Activated naive CD8-positive, alpha-beta T cell treated with anti-CD3 and anti-CD28 coated beads, Interleukin-2, amount 50 U/mL, for 24 hours (primary cell): ENCODE results near the gene CFAP97D2.

ENCODE experiments used
- ATAC-seq: fragments of 150-1000 bp; cut with Tn5 transposase; one replicate; pipeline ENCODE4 v1.10.0; 2021
- DNase-seq: peaks from one replicate; pipeline ENCODE4 v3.0.0; 2021
- H3K27ac Mint-ChIP-seq: one replicate; pipeline ENCODE4 v1.8.0; 2021; ENCODE audit warnings: mild to moderate bottlenecking, mixed read lengths
- H3K27me3 Mint-ChIP-seq: one replicate; pipeline ENCODE4 v1.8.0; 2021; ENCODE audit warnings: mixed read lengths
- H3K36me3 Mint-ChIP-seq: one replicate; pipeline ENCODE4 v1.8.0; 2021; ENCODE audit warnings: low read depth, mixed read lengths
- H3K4me1 Mint-ChIP-seq: one replicate; pipeline ENCODE4 v1.8.0; 2021; ENCODE audit warnings: mixed read lengths
- H3K4me3 Mint-ChIP-seq: one replicate; pipeline ENCODE4 v1.8.0; 2021; ENCODE audit warnings: mild to moderate bottlenecking, moderate library complexity, mixed read lengths
- H3K9me3 Mint-ChIP-seq: one replicate; pipeline ENCODE4 v1.8.0; 2021; ENCODE audit warnings: mixed read lengths

Gene CFAP97D2

GRCh38 chr13:114222461-114222968, 43.5 kb downstream of the CFAP97D2 start:
- ATAC-seq (no peak), DNase-seq (no peak)
- Mint-ChIP-seq H3K27ac (peak overlapping the region; percentile 12), H3K9me3 (no peaks in the 10 kb centered on the region), H3K36me3 (no peaks in the 10 kb centered on the region), H3K27me3 (no peaks in the 10 kb centered on the region), H3K4me3 (no peak overlapping the region), H3K4me1 (peaks cover 71% of the 10 kb centered on the region)

- Mint-ChIP-seq H3K9me3 (no peaks in the 10 kb centered on the region), H3K36me3 (no peaks in the 10 kb centered on the region), H3K4me1 (peaks cover 63% of the 10 kb centered on the region), H3K27ac (no peak overlapping the region), H3K27me3 (no peaks in the 10 kb centered on the region), H3K4me3 (no peak overlapping the region)
- DNase-seq = no peak
- ATAC-seq = no peak
Observed at GRCh38 chr13:114224201-114224600, 45.1 kb downstream of the CFAP97D2 start.

GRCh38 chr13:114225610-114226009, 46.6 kb downstream of the CFAP97D2 start:
- no peaks in the 10 kb centered on the region for H3K36me3 Mint-ChIP-seq
- DNase-seq (no peak), ATAC-seq (peak; percentile 26)
- peaks cover under 1% of the 10 kb centered on the region for H3K27me3 Mint-ChIP-seq
- no peak overlapping the region for H3K27ac Mint-ChIP-seq
- peaks cover 56% of the 10 kb centered on the region for H3K4me1 Mint-ChIP-seq
- H3K4me3 Mint-ChIP-seq = no peak overlapping the region
- no peaks in the 10 kb centered on the region for H3K9me3 Mint-ChIP-seq

- Mint-ChIP-seq H3K4me1 (peaks cover 53% of the 10 kb centered on the region), H3K27me3 (peaks cover 4% of the 10 kb centered on the region), H3K36me3 (no peaks in the 10 kb centered on the region), H3K4me3 (no peak overlapping the region), H3K27ac (no peak overlapping the region), H3K9me3 (no peaks in the 10 kb centered on the region)
- DNase-seq (no peak), ATAC-seq (peak; percentile 7)
Observed at GRCh38 chr13:114226088-114226487, 47.0 kb downstream of the CFAP97D2 start.

- no peaks in the 10 kb centered on the region for H3K9me3 Mint-ChIP-seq
- no peak overlapping the region for H3K4me3 Mint-ChIP-seq
- DNase-seq (peak; percentile 89), ATAC-seq (peak; percentile 90)
- peaks cover 4% of the 10 kb centered on the region for H3K27me3 Mint-ChIP-seq
- no peak overlapping the region for H3K27ac Mint-ChIP-seq
- H3K36me3 Mint-ChIP-seq = no peaks in the 10 kb centered on the region
- H3K4me1 Mint-ChIP-seq = peaks cover 46% of the 10 kb centered on the region
Observed at GRCh38 chr13:114226699-114227323, 47.8 kb downstream of the CFAP97D2 start.

GRCh38 chr13:114227528-114227927, 48.5 kb downstream of the CFAP97D2 start:
- H3K27ac Mint-ChIP-seq = no peak overlapping the region
- H3K27me3 Mint-ChIP-seq = peaks cover 4% of the 10 kb centered on the region
- H3K4me3 Mint-ChIP-seq = no peak overlapping the region
- no peak for DNase-seq
- H3K9me3 Mint-ChIP-seq = no peaks in the 10 kb centered on the region
- H3K36me3 Mint-ChIP-seq = no peaks in the 10 kb centered on the region
- peaks cover 40% of the 10 kb centered on the region for H3K4me1 Mint-ChIP-seq
- no peak for ATAC-seq

GRCh38 chr13:114228176-114228575, 49.1 kb downstream of the CFAP97D2 start:
- Mint-ChIP-seq H3K27me3 (peaks cover 4% of the 10 kb centered on the region), H3K36me3 (no peaks in the 10 kb centered on the region), H3K4me1 (peaks cover 38% of the 10 kb centered on the region), H3K9me3 (no peaks in the 10 kb centered on the region), H3K4me3 (no peak overlapping the region), H3K27ac (no peak overlapping the region)
- no peak for DNase-seq
- ATAC-seq = no peak

- ATAC-seq (no peak), DNase-seq (no peak)
- no peak overlapping the region for H3K4me3 Mint-ChIP-seq
- H3K27me3 Mint-ChIP-seq = peaks cover 4% of the 10 kb centered on the region
- H3K4me1 Mint-ChIP-seq = peaks cover 40% of the 10 kb centered on the region
- H3K27ac Mint-ChIP-seq = no peak overlapping the region
- H3K36me3 Mint-ChIP-seq = no peaks in the 10 kb centered on the region
- H3K9me3 Mint-ChIP-seq = peaks cover 3% of the 10 kb centered on the region
Observed at GRCh38 chr13:114229506-114229905, 50.4 kb downstream of the CFAP97D2 start.

GRCh38 chr13:114230117-114230516, 51.1 kb downstream of the CFAP97D2 start:
- peaks cover 4% of the 10 kb centered on the region for H3K27me3 Mint-ChIP-seq
- H3K4me3 Mint-ChIP-seq = no peak overlapping the region
- H3K9me3 Mint-ChIP-seq = peaks cover 3% of the 10 kb centered on the region
- H3K4me1 Mint-ChIP-seq = peaks cover 36% of the 10 kb centered on the region
- ATAC-seq (no peak), DNase-seq (no peak)
- no peak overlapping the region for H3K27ac Mint-ChIP-seq
- no peaks in the 10 kb centered on the region for H3K36me3 Mint-ChIP-seq

- Mint-ChIP-seq H3K4me3 (no peak overlapping the region), H3K9me3 (peaks cover 3% of the 10 kb centered on the region), H3K4me1 (peaks cover 39% of the 10 kb centered on the region), H3K36me3 (no peaks in the 10 kb centered on the region), H3K27ac (no peak overlapping the region), H3K27me3 (peaks cover 4% of the 10 kb centered on the region)
- no peak for DNase-seq
- ATAC-seq = no peak
Observed at GRCh38 chr13:114230575-114230974, 51.5 kb downstream of the CFAP97D2 start.

GRCh38 chr13:114231886-114232285, 52.8 kb downstream of the CFAP97D2 start:
- peaks cover 3% of the 10 kb centered on the region for H3K9me3 Mint-ChIP-seq
- ATAC-seq (no peak), DNase-seq (no peak)
- no peak overlapping the region for H3K27ac Mint-ChIP-seq
- H3K36me3 Mint-ChIP-seq = peaks cover 3% of the 10 kb centered on the region
- peaks cover 4% of the 10 kb centered on the region for H3K27me3 Mint-ChIP-seq
- no peak overlapping the region for H3K4me3 Mint-ChIP-seq
- peaks cover 36% of the 10 kb centered on the region for H3K4me1 Mint-ChIP-seq

GRCh38 chr13:114234266-114234644, 55.2 kb downstream of the CFAP97D2 start:
- Mint-ChIP-seq H3K4me3 (peak overlapping the region; percentile 93), H3K27me3 (peaks cover 4% of the 10 kb centered on the region), H3K4me1 (peaks cover 42% of the 10 kb centered on the region), H3K27ac (peak overlapping the region; percentile 62), H3K36me3 (peaks cover 17% of the 10 kb centered on the region), H3K9me3 (peaks cover 3% of the 10 kb centered on the region)
- DNase-seq (no peak), ATAC-seq (no peak)

- peak; percentile 91 for DNase-seq
- peak within 1 kb of the TSS; percentile 87 for H3K27ac Mint-ChIP-seq
- peaks cover 43% of the 10 kb centered on the region for H3K4me1 Mint-ChIP-seq
- H3K4me3 Mint-ChIP-seq = peak within 1 kb of the TSS; percentile 93
- peaks cover 21% of the 10 kb centered on the region for H3K36me3 Mint-ChIP-seq
- H3K9me3 Mint-ChIP-seq = peaks cover 3% of the 10 kb centered on the region
- H3K27me3 Mint-ChIP-seq = peaks cover 4% of the 10 kb centered on the region
- peak; percentile 96 for ATAC-seq
Observed at GRCh38 chr13:114234645-114235421, 55.8 kb downstream of the CFAP97D2 start, which contains the start of gene CDC16. TSS of gene CDC16 (plus strand) at chr13:114234897. CDS start at chr13:114235085, 188 bp downstream.

GRCh38 chr13:114235697-114236096, 56.6 kb downstream of the CFAP97D2 start:
- Mint-ChIP-seq H3K9me3 (peaks cover 3% of the 10 kb centered on the region), H3K4me3 (peak overlapping the region; percentile 93), H3K27ac (peak overlapping the region; percentile 87), H3K36me3 (peaks cover 24% of the 10 kb centered on the region), H3K27me3 (peaks cover 2% of the 10 kb centered on the region), H3K4me1 (peaks cover 36% of the 10 kb centered on the region)
- DNase-seq (no peak), ATAC-seq (no peak)

- Mint-ChIP-seq H3K27ac (peak overlapping the region; percentile 87), H3K9me3 (peaks cover 3% of the 10 kb centered on the region), H3K4me1 (peaks cover 35% of the 10 kb centered on the region), H3K27me3 (no peaks in the 10 kb centered on the region), H3K4me3 (peak overlapping the region; percentile 93), H3K36me3 (peaks cover 28% of the 10 kb centered on the region)
- ATAC-seq (no peak), DNase-seq (no peak)
Observed at GRCh38 chr13:114236227-114236626, 57.2 kb downstream of the CFAP97D2 start.
